ENCODE measurements around the gene ESD.

Gene ESD

GRCh38 chr13:46743191-46743590 lies 53.8 kb downstream of the ESD start:
- DNase-seq = no peak

GRCh38 chr13:46739447-46740098 lies 57.4 kb downstream of the ESD start:
- no peak for DNase-seq

GRCh38 chr13:46738766-46739165 lies 58.2 kb downstream of the ESD start:
- DNase-seq = no peak

GRCh38 chr13:46738055-46738454 lies 58.9 kb downstream of the ESD start:
- no peak for DNase-seq

- DNase-seq = no peak
Measured at GRCh38 chr13:46736541-46737310, 60.2 kb downstream of the ESD start.

- no peak for DNase-seq
Measured at GRCh38 chr13:46735425-46735824, 61.5 kb downstream of the ESD start.

- no peak for DNase-seq
Measured at GRCh38 chr13:46731535-46731934, 65.4 kb downstream of the ESD start.

- DNase-seq = no peak
Measured at GRCh38 chr13:46728777-46729176, 68.2 kb downstream of the ESD start.

- DNase-seq = no peak
Measured at GRCh38 chr13:46726347-46726746, 70.6 kb downstream of the ESD start.

Measured in NCI-H446 (cell line).